SU-DHL-6 (cell line): ENCODE data around the gene GPR157.

Experiments used
- CTCF ChIP-seq: fragments of 200-600 bp; sonication (generic); IDR thresholded peaks from one replicate; pipeline ENCODE4 v1.5.1; 2017; ENCODE audit warnings: antibody characterized with exemption, mild to moderate bottlenecking, low read length, moderate library complexity; ENCODE audit not compliant: insufficient read depth, poor library complexity, severe bottlenecking
- EZH2phosphoT487 ChIP-seq: fragments of 200-600 bp; sonication (generic), shearing (Covaris generic); conservative IDR thresholded peaks from 2 replicates; pipeline ENCODE4 v1.6.1; 2018; ENCODE audit warnings: mild to moderate bottlenecking, antibody characterized with exemption, low read length, moderate library complexity, mixed read lengths

GRCh38 chr1:9149837-9150581 lies 21.1 kb upstream of the GPR157 start:
- TF ChIP-seq CTCF = no peak
- no peak for TF ChIP-seq EZH2phosphoT487
